HEK293 (cell line): Measurements from ENCODE around the gene ATP6V0B.

ENCODE experiments used
- BCL11B ChIP-seq: fragments of 450-650 bp; formaldehyde crosslinking; IDR thresholded peaks from 2 replicates; pipeline ENCODE4 v1.5.1; 2016; ENCODE audit warnings: low read depth, missing biosample characterization, missing genetic modification characterization
- CTCF ChIP-seq: fragments of 450-650 bp; formaldehyde crosslinking; IDR thresholded peaks from 2 replicates; pipeline ENCODE4 v1.5.1; 2016; ENCODE audit warnings: missing biosample characterization, missing genetic modification characterization
- ELK4 ChIP-seq: IDR thresholded peaks from 2 replicates; pipeline ENCODE4 v1.6.1; 2011; ENCODE audit warnings: mild to moderate bottlenecking, low read depth, low read length, borderline replicate concordance
- ZNF426 ChIP-seq: fragments of 450-650 bp; formaldehyde crosslinking; IDR thresholded peaks from 2 replicates; pipeline ENCODE4 v1.5.1; 2017; ENCODE audit warnings: missing biosample characterization, missing genetic modification characterization, mild to moderate bottlenecking, inconsistent platforms, moderate library complexity
- ZNF585B ChIP-seq: fragments of 450-650 bp; formaldehyde crosslinking; IDR thresholded peaks from 2 replicates; pipeline ENCODE4 v1.5.1; 2016; ENCODE audit warnings: missing biosample characterization, missing genetic modification characterization
- ZNF843 ChIP-seq: fragments of 450-650 bp; formaldehyde crosslinking; IDR thresholded peaks from 2 replicates; pipeline ENCODE4 v1.5.1; 2016; ENCODE audit warnings: missing biosample characterization, missing genetic modification characterization

- no peak for TF ChIP-seq CTCF (tag by site-specific recombination)
- no peak for TF ChIP-seq BCL11B (tag by site-specific recombination)
- TF ChIP-seq ELK4: no peak
- no peak for TF ChIP-seq ZNF843
- no peak for TF ChIP-seq ZNF426 (tag by site-specific recombination)
- no peak for TF ChIP-seq ZNF585B
These were observed 24.7 kb downstream of the ATP6V0B start for GRCh38 chr1:43999455-43999854.
